PC-9 (cell line): ENCODE results near the gene ZNF280A.

Experiments used
- CTCF ChIP-seq: fragments of 200-600 bp; sonication (generic); conservative IDR thresholded peaks from 2 replicates; pipeline ENCODE4 v1.6.1; 2017; ENCODE audit warnings: mixed run types, antibody characterized with exemption, mild to moderate bottlenecking, moderate library complexity
- EZH2 ChIP-seq: fragments of 200-600 bp; sonication (generic); IDR thresholded peaks from 2 replicates; pipeline ENCODE4 v1.8.0; 2017; ENCODE audit warnings: antibody characterized with exemption, low read depth

GRCh38 chr22:22507743-22508273, 12.3 kb downstream of the ZNF280A start:
- no peak for TF ChIP-seq CTCF
- no peak for TF ChIP-seq EZH2
